Measurements from ENCODE around the gene SVEP1. TPM values are rescaled to one million over a fixed set of nuclear protein-coding genes. Genes with fewer than 3 reads are reported as not detected.
A peak's percentile ranks its signal among the peaks of the same experiment; 100 is the strongest.
"Not testable (repeated sequence)": the region's sequence is repeated elsewhere in the genome, so short reads cannot be mapped to it uniquely, and the experiment has no call there.

The SVEP1 gene
- total and polyA plus RNA-seq, 4 donors: 3.3 to 38.9 (median 19.6) TPM

- no peaks in the 10 kb centered on the region for H3K27me3 ChIP-seq (ENCODE audit: control insufficient read depth in 3 of 3, insufficient read depth in 3 of 3, low read length in 2 of 3)
- no peak overlapping the region for H3K4me3 ChIP-seq
- 74 to 84% methylated on average over 7 of the region's 7 CpGs for WGBS, 2 donors
- no peak for ATAC-seq (ENCODE audit: insufficient read depth, low FRiP score)
- H3K36me3 ChIP-seq (ENCODE audit: control insufficient read depth in 4 of 4, insufficient read depth in 4 of 4, low read length in 4 of 4): peaks cover 0 to 9% (median 2%) of the 10 kb centered on the region in 4 donors
- TF ChIP-seq CTCF (IDR thresholded peaks at IDR 0.05; ENCODE audit: control extremely low read depth, extremely low read depth): no peak
- no peak overlapping the region for H3K27ac ChIP-seq (ENCODE audit: low read depth in 1 of 2, low read length in 1 of 2)
- peak in 2 of 3 donors; percentile 27 to 31 for DNase-seq
- no peak overlapping the region for H3K9ac ChIP-seq (ENCODE audit: insufficient read depth in 1 of 2, low read length in 2 of 2)
- H3K4me1 ChIP-seq (ENCODE audit: control insufficient read depth in 5 of 5, insufficient read depth in 5 of 5, low read length in 5 of 5): no peaks in the 10 kb centered on the region
- H3K9me3 ChIP-seq (ENCODE audit: control insufficient read depth in 4 of 4, insufficient read depth in 3 of 4, low read length in 3 of 4): no peaks in the 10 kb centered on the region
Measured at GRCh38 chr9:110408598-110408997, 170.9 kb downstream of the SVEP1 start.

GRCh38 chr9:110405858-110406443, 173.6 kb downstream of the SVEP1 start:
- ATAC-seq (ENCODE audit: insufficient read depth, low FRiP score) (no peak), DNase-seq (no peak)
- TF ChIP-seq CTCF (IDR thresholded peaks at IDR 0.05; ENCODE audit: control extremely low read depth, extremely low read depth): no peak
- H3K36me3 ChIP-seq (ENCODE audit: control insufficient read depth in 4 of 4, insufficient read depth in 4 of 4, low read length in 4 of 4): peaks cover 0 to 9% (median 2%) of the 10 kb centered on the region in 4 donors
- H3K9me3 ChIP-seq (ENCODE audit: control insufficient read depth in 4 of 4, insufficient read depth in 3 of 4, low read length in 3 of 4): no peaks in the 10 kb centered on the region
- no peaks in the 10 kb centered on the region for H3K27me3 ChIP-seq (ENCODE audit: control insufficient read depth in 3 of 3, insufficient read depth in 3 of 3, low read length in 2 of 3)
- H3K27ac ChIP-seq (ENCODE audit: low read depth in 1 of 2, low read length in 1 of 2): no peak overlapping the region
- 81 to 82% methylated on average over 9 of the region's 9 CpGs for WGBS, 2 donors
- no peaks in the 10 kb centered on the region for H3K4me1 ChIP-seq (ENCODE audit: control insufficient read depth in 5 of 5, insufficient read depth in 5 of 5, low read length in 5 of 5)
- H3K9ac ChIP-seq (ENCODE audit: insufficient read depth in 1 of 2, low read length in 2 of 2): no peak overlapping the region
- no peak overlapping the region for H3K4me3 ChIP-seq

GRCh38 chr9:110404473-110404872, 175.1 kb downstream of the SVEP1 start:
- H3K4me3 ChIP-seq: no peak overlapping the region
- H3K9ac ChIP-seq (ENCODE audit: insufficient read depth in 1 of 2, low read length in 2 of 2): no peak overlapping the region
- ATAC-seq (ENCODE audit: insufficient read depth, low FRiP score) (no peak), DNase-seq (no peak)
- 91 to 92% methylated on average over 4 of the region's 4 CpGs for WGBS, 2 donors
- H3K27me3 ChIP-seq (ENCODE audit: control insufficient read depth in 3 of 3, insufficient read depth in 3 of 3, low read length in 2 of 3): no peaks in the 10 kb centered on the region
- TF ChIP-seq CTCF (IDR thresholded peaks at IDR 0.05; ENCODE audit: control extremely low read depth, extremely low read depth): no peak
- H3K36me3 ChIP-seq (ENCODE audit: control insufficient read depth in 4 of 4, insufficient read depth in 4 of 4, low read length in 4 of 4): peaks cover 0 to 9% (median 4%) of the 10 kb centered on the region in 4 donors
- no peak overlapping the region for H3K27ac ChIP-seq (ENCODE audit: low read depth in 1 of 2, low read length in 1 of 2)
- H3K4me1 ChIP-seq (ENCODE audit: control insufficient read depth in 5 of 5, insufficient read depth in 5 of 5, low read length in 5 of 5): no peaks in the 10 kb centered on the region
- H3K9me3 ChIP-seq (ENCODE audit: control insufficient read depth in 4 of 4, insufficient read depth in 3 of 4, low read length in 3 of 4): no peaks in the 10 kb centered on the region

GRCh38 chr9:110399983-110400382, 179.6 kb downstream of the SVEP1 start:
- H3K4me3 ChIP-seq: no peak overlapping the region
- H3K27me3 ChIP-seq (ENCODE audit: control insufficient read depth in 3 of 3, insufficient read depth in 3 of 3, low read length in 2 of 3): no peaks in the 10 kb centered on the region
- peaks cover 0 to 8% (median 1%) of the 10 kb centered on the region in 4 donors for H3K36me3 ChIP-seq (ENCODE audit: control insufficient read depth in 4 of 4, insufficient read depth in 4 of 4, low read length in 4 of 4)
- no peak for TF ChIP-seq CTCF (IDR thresholded peaks at IDR 0.05; ENCODE audit: control extremely low read depth, extremely low read depth)
- no peaks in the 10 kb centered on the region for H3K4me1 ChIP-seq (ENCODE audit: control insufficient read depth in 5 of 5, insufficient read depth in 5 of 5, low read length in 5 of 5)
- 33 to 68% methylated on average over 4 of the region's 4 CpGs for WGBS, 2 donors
- no peak for ATAC-seq (ENCODE audit: insufficient read depth, low FRiP score)
- no peak overlapping the region for H3K27ac ChIP-seq (ENCODE audit: low read depth in 1 of 2, low read length in 1 of 2)
- H3K9ac ChIP-seq (ENCODE audit: insufficient read depth in 1 of 2, low read length in 2 of 2): no peak overlapping the region
- DNase-seq: no peak
- no peaks in the 10 kb centered on the region for H3K9me3 ChIP-seq (ENCODE audit: control insufficient read depth in 4 of 4, insufficient read depth in 3 of 4, low read length in 3 of 4)

- 95 to 100% methylated on average over 1 of the region's 2 CpGs for WGBS, 2 donors
- H3K9me3 ChIP-seq (ENCODE audit: control insufficient read depth in 4 of 4, insufficient read depth in 3 of 4, low read length in 3 of 4); H3K27ac ChIP-seq (ENCODE audit: low read depth in 1 of 2, low read length in 1 of 2); H3K4me1 ChIP-seq (ENCODE audit: control insufficient read depth in 5 of 5, insufficient read depth in 5 of 5, low read length in 5 of 5); ATAC-seq (ENCODE audit: insufficient read depth, low FRiP score); DNase-seq; H3K36me3 ChIP-seq (ENCODE audit: control insufficient read depth in 4 of 4, insufficient read depth in 4 of 4, low read length in 4 of 4); H3K27me3 ChIP-seq (ENCODE audit: control insufficient read depth in 3 of 3, insufficient read depth in 3 of 3, low read length in 2 of 3); H3K9ac ChIP-seq (ENCODE audit: insufficient read depth in 1 of 2, low read length in 2 of 2); H3K4me3 ChIP-seq: not testable (repeated sequence)
Measured at GRCh38 chr9:110398992-110399391, 180.5 kb downstream of the SVEP1 start.

Measured in lung (tissue), 12 donors.